NCI-H524 (cell line): ENCODE measurements around the gene UBR3.
"Not testable (repeated sequence)": the region's sequence is repeated elsewhere in the genome, so short reads cannot be mapped to it uniquely, and the experiment has no call there.

ENCODE experiments used
- DNase-seq, 2 experiments: peaks; one replicate each; lab custom pipeline; 2025; lab: John Stamatoyannopoulos, UW

UBR3 gene

GRCh38 chr2:169955940-169956339, 128.7 kb downstream of the UBR3 start:
- no peak for DNase-seq

- not testable (repeated sequence) for DNase-seq
Measured at GRCh38 chr2:169957219-169957618, 130.0 kb downstream of the UBR3 start.

- DNase-seq = no peak
Measured at GRCh38 chr2:169961911-169962310, 134.7 kb downstream of the UBR3 start.

- DNase-seq = no peak
Measured at GRCh38 chr2:169963786-169964185, 136.5 kb downstream of the UBR3 start.

GRCh38 chr2:169964740-169965139, 137.5 kb downstream of the UBR3 start:
- DNase-seq = no peak

- no peak for DNase-seq
Measured at GRCh38 chr2:169965495-169965894, 138.2 kb downstream of the UBR3 start.

GRCh38 chr2:169966454-169966853, 139.2 kb downstream of the UBR3 start:
- DNase-seq = no peak

- DNase-seq = no peak
Measured at GRCh38 chr2:169968743-169969142, 141.5 kb downstream of the UBR3 start.

GRCh38 chr2:169975221-169975620, 148.0 kb downstream of the UBR3 start:
- DNase-seq = no peak

- DNase-seq = no peak
Measured at GRCh38 chr2:169976335-169976851, 149.1 kb downstream of the UBR3 start.

- DNase-seq = no peak
Measured at GRCh38 chr2:169977530-169977929, 150.3 kb downstream of the UBR3 start.

GRCh38 chr2:169978402-169979017, 151.3 kb downstream of the UBR3 start:
- DNase-seq = peak in 1 of 2 experiments; percentile 4

- no peak for DNase-seq
Measured at GRCh38 chr2:169979025-169979424, 151.8 kb downstream of the UBR3 start.

- DNase-seq = no peak
Measured at GRCh38 chr2:169980001-169980400, 152.7 kb downstream of the UBR3 start.

GRCh38 chr2:169980643-169981042, 153.4 kb downstream of the UBR3 start:
- no peak for DNase-seq

GRCh38 chr2:169982929-169983328, 155.7 kb downstream of the UBR3 start:
- no peak for DNase-seq

- no peak for DNase-seq
Measured at GRCh38 chr2:169983506-169983905, 156.3 kb downstream of the UBR3 start.

GRCh38 chr2:169984145-169984544, 156.9 kb downstream of the UBR3 start:
- DNase-seq = no peak

GRCh38 chr2:169994752-169995151, 167.5 kb downstream of the UBR3 start:
- DNase-seq = no peak

GRCh38 chr2:169997140-169997887, 170.1 kb downstream of the UBR3 start:
- no peak for DNase-seq

- peak in 1 of 2 experiments; percentile 54 for DNase-seq
Measured at GRCh38 chr2:169999054-169999453, 171.8 kb downstream of the UBR3 start.

- no peak for DNase-seq
Measured at GRCh38 chr2:170002096-170002495, 174.8 kb downstream of the UBR3 start.

- peak in 1 of 2 experiments; percentile 27 for DNase-seq
Measured at GRCh38 chr2:170005702-170006101, 178.4 kb downstream of the UBR3 start.
